ENCODE measurements around the gene LHX3.

- no peak for TF ChIP-seq EP300 (IDR thresholded peaks at IDR 0.05)
- no peak for TF ChIP-seq SMC3 (IDR thresholded peaks at IDR 0.05)
- TF ChIP-seq SREBF2 (IDR thresholded peaks at IDR 0.05) = no peak
- no peak for TF ChIP-seq MAX (IDR thresholded peaks at IDR 0.05)
- TF ChIP-seq POLR2A (IDR thresholded peaks at IDR 0.05; ENCODE audit: low read length) = no peak
- TF ChIP-seq CTCF (IDR thresholded peaks at IDR 0.05) = no peak
- no peak for TF ChIP-seq JUN (IDR thresholded peaks at IDR 0.05)
- no peak for TF ChIP-seq CEBPB (IDR thresholded peaks at IDR 0.05)
- no peak for TF ChIP-seq NPAS2 (CRISPR knock-in tag; IDR thresholded peaks at IDR 0.05; ENCODE audit: borderline replicate concordance)
- no peak for TF ChIP-seq PBX3 (IDR thresholded peaks at IDR 0.05)
Measured at GRCh38 chr9:136187683-136188586, 17.0 kb downstream of the LHX3 start.
